GF-D8 (cell line): ENCODE results near the gene MED1.

Experiments
- DNase-seq: peaks from one replicate; lab custom pipeline; 2025; lab: John Stamatoyannopoulos, UW

The MED1 gene

GRCh38 chr17:39364236-39365025 lies 86.6 kb downstream of the MED1 start:
- peak; percentile 45 for DNase-seq

GRCh38 chr17:39361064-39361463 lies 90.0 kb downstream of the MED1 start:
- DNase-seq = no peak

- DNase-seq = no peak
Measured at GRCh38 chr17:39360537-39360936, 90.5 kb downstream of the MED1 start.

- DNase-seq = no peak
Measured at GRCh38 chr17:39359994-39360393, 91.1 kb downstream of the MED1 start.

DNA sequence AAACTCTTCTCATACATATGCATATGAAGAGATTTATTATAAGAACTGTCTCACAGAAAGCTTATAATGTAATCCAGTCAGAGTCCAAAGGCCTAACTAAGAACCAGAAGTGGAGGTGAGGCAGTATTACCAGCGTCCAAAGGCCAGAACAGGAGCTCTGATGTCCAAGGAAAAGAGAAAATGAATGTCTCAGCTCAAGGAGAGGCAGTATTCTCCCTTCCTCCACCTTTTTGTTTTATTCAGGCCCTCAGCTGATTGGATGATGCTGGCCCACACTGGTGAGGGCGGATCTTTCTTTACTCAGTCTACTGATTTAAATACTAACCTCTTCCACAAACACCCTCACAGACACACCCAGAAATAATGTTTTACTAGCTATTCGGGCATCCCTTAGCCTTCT lies 93.1 kb downstream of the MED1 start:
- no peak for DNase-seq

GRCh38 chr17:39357488-39357887 lies 93.6 kb downstream of the MED1 start:
- DNase-seq = no peak
